HG02678 (cell line): ENCODE results near the gene ZNF548.
A peak's percentile ranks its signal among the peaks of the same experiment; 100 is the strongest.
"Not testable (repeated sequence)": the region's sequence is repeated elsewhere in the genome, so short reads cannot be mapped to it uniquely, and the experiment has no call there.

Source experiments
- ATAC-seq: cut with Tn5 transposase; IDR thresholded peaks from one replicate; pipeline ENCODE4 v1.9.1; 2021; ENCODE audit warnings: mild to moderate bottlenecking, moderate library complexity; ENCODE audit not compliant: unreplicated experiment

The ZNF548 gene

GRCh38 chr19:57389730-57390598 is at the start of gene ZNF548:
Gene ZNF548 (plus strand): TSS chr19:57389854. CDS start chr19:57390100, 246 bp downstream.
- peak; percentile 98 for ATAC-seq

GRCh38 chr19:57342582-57342981 is 47.1 kb upstream of the ZNF548 start:
- no peak for ATAC-seq

GRCh38 chr19:57348136-57348535 is 41.5 kb upstream of the ZNF548 start:
- no peak for ATAC-seq

DNA sequence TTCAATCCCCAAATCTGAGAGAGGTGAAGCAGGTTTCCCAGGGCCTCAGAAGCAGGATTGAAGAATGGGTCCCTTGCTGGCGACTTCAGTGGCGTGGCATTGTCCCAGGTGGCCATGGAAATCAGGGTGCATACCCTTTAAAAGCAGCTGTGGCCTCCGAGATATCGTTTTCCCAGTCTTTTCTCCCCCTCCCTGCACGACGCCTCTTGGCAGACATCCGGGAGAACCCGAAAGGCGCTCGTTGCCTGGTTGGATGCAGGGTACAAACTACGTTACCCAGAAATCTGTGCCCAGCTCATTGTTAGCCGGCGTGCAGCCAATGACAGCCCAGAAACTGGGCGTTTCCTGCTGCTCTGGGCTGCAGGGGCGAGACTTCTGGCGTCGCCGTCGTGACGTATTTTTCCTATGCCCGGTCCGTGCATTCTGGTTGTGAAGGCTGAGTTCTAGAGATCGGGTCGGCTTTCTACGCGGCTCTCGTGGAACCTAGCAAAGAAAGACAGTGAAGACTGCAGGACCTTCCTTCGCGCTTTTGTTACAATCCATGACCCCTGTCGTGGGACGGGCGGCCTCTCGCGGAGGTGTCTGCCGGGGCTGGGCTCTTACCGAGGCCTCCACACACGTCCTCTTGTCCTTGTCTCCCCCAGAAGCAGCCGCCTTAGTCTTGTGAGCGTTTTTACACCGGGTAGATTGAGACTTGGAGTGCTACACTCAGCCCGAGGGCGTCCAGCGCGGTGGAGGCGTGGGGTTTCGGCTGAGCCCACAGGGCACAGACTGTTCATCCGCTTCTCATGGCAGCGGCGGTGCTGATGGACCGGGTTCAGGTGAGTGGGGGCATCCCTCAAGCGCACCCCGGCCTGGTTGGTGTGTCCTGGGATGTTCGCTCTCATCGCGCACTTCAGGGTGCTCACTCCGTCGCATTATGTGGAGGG is 38.5 kb upstream of the ZNF548 start, which contains the start of gene ZNF304:
Gene ZNF304, plus strand, starts transcription at position 395 of the 929 bp plus-strand sequence. Its CDS starts 394 bp downstream, at position 789.
- ATAC-seq = peak; percentile 98

DNA sequence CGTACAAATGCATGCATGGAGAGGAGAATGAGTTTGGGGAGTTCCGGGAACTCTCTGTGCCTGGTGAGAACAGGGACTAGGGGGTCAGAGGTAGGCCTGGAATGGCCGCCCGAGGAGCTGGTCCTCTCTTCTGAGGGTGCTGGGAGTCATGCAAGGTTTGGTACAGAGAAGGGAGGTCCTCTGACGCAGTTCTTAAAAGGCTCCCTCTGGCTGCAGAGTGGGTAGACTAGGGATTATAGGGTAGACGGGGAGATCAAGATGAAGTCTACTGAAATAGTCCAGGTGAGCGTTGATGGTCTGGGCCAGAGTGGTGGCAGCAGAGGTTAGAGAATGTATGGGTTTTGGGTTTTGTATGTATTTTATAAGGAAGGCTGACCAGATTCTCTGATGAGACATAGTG is 37.8 kb upstream of the ZNF548 start:
- no peak for ATAC-seq

GRCh38 chr19:57355916-57356315 is 33.7 kb upstream of the ZNF548 start:
- ATAC-seq = no peak

- ATAC-seq = no peak
These were observed 32.2 kb upstream of the ZNF548 start for GRCh38 chr19:57357406-57357805.

DNA sequence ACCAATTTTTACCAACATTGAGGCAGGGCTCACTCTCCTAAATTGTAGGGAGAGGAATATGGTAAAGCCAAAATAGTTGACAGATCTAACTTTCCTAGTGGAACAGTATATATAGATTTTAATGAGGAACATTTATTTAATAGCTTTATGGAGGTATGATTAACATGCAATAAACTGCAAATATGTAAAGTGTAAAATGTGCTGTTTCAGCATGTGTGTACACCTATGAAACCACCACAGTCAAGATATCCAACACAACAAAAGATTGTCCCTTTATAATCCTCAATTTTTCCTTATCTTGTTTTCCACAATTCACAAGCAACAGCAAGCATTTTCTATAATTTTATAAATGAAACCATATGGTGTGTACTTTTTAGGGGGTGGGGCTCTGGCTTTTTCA is 30.4 kb upstream of the ZNF548 start:
- no peak for ATAC-seq

DNA sequence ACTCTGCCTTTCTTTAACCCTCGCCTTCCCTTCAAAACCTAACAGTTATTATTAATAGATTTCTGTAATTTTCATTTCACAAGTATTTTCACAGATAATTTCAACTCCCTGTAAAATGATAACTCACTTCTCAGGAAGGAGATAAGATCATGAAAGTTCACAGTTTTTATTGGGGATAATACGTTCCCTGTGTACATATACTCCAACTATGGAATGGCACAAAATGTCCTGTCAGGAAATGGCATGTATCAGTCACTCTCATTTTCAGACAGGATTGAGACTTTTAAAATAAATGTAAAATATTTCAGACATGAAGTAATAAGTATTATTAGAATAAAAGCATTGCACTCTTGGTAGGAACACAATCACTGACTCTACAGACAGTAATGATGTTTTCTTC is 27.2 kb upstream of the ZNF548 start:
- ATAC-seq = no peak

DNA sequence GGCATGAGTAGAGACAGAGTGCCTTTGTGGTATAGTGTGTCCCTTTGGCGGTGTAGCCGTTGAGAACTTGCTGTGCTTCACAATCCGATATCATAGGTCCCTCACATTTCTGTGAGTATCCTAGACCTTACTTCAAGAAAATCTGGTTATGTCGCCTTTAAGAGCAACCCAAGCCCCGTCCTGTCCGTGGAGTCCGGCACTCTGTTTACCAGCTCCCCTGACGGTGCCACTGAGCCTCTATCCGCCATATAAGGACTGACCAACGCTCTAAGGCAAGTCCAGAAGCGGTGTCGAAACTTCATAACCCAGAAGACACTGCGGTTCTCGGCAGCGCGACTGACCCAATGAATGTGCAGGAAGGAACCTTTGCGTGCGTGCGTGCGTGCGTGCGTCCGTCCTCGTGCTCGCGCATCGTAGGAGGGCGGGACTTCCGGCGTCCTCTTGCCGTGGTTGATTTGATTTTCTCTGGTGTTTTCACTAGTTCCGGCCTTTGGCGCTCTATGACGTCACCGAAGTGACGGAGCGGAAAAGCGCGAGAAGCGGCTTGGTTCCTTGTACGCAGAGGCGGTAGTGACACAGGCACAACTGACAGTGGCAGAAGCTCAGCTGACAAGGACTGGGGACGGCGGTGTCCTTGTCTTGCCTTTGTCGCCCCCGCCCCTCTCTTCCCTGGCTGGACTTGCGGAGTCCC is 26.5 kb upstream of the ZNF548 start, which contains the start of the genes TRAPPC2B and ZNF547:
Gene TRAPPC2B, plus strand, starts transcription at position 555 of the 691 bp plus-strand sequence. CDS start 1,283 bp downstream, outside the sequence.
Gene ZNF547, plus strand, starts transcription at position 555 of the 691 bp plus-strand sequence. CDS start 5,005 bp downstream, outside the sequence.
- ATAC-seq = peak; percentile 96

DNA sequence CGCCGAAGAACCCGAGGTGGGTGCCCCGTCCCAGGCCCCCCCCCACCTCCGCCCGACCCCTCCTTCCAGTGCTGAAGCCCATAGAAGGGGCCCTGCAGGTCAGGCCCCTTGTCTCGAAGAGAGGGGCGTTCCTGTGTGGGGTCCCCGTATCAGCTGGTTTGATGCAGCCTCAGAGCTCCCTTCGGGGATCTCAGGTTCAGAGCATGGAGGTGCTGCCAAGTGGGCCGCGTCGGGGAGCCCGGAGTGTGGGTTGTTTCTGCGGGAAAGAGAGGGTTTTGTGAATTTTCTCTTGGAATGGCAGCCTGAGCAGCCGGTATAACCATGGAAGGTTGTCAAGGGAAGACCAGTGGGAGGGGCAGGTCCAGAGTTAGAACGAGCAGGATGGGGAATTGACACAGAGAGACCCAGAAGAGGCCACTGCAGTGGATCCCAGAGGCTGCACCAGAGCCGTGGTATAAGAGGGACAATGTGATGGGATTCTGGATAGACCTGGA is 25.9 kb upstream of the ZNF548 start:
- no peak for ATAC-seq

DNA sequence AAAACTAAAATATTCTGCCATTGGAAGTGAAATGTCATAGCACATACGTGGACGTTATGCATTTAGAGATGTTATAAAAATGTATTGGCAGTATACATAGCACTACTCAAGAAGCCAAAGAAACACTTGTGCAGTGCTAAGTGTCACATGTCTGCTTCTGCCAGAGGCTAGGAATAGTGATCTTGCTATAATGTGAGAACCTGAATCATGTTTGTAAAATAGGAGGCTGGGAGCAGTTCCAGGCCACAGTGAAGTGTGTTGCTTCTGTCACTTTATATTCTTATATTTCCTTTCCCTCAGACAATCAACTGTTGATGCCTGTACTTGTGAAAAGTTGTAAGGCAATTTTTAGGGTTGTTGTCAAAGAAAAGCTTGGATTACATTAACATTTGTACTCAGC is 22.9 kb upstream of the ZNF548 start:
- ATAC-seq = no peak

- no peak for ATAC-seq
These were observed 15.5 kb upstream of the ZNF548 start for GRCh38 chr19:57374179-57374578.

DNA sequence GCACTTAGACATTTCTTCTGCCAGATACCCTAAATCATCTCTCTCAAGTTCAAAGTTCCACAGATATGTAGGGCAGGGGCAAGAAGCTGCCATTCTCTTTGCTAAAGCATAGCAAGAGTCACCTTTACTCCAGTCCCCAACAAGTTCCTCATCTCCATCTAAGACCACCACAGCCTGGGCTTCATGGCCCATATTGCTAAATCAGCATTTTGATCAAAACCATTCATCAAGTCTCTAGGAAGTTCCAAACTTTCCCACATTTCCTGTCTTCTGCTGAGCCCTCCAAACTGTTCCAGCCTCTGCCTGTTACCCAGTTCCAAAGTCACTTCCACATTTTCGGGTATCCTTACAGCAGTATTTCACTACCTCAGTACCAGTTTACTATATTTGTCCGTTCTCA is 15.0 kb upstream of the ZNF548 start:
- not testable (repeated sequence) for ATAC-seq

DNA sequence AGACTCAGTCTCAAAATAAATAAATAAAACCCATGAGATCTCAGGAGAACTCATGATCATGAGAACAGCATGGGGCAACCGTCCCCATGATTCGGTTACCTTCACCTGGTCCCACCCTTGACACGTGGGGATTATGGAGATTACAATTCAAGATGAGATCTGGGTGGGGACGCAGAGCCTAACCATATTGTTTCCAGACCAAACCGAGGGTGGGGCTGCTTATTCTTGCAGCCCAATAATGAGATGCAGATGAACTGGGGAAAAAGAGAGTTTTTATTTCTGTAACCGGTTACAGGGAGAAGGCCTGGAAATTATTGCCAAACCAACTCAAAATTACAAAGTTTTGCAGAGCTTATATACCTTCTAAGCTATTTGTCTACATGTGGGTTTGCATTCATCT is 13.5 kb upstream of the ZNF548 start:
- no peak for ATAC-seq

GRCh38 chr19:57377498-57378146 is 12.0 kb upstream of the ZNF548 start:
- no peak for ATAC-seq

- ATAC-seq = no peak
These were observed 8.7 kb upstream of the ZNF548 start for GRCh38 chr19:57380923-57381322.

- no peak for ATAC-seq
These were observed 6.7 kb upstream of the ZNF548 start for GRCh38 chr19:57382806-57383488.

DNA sequence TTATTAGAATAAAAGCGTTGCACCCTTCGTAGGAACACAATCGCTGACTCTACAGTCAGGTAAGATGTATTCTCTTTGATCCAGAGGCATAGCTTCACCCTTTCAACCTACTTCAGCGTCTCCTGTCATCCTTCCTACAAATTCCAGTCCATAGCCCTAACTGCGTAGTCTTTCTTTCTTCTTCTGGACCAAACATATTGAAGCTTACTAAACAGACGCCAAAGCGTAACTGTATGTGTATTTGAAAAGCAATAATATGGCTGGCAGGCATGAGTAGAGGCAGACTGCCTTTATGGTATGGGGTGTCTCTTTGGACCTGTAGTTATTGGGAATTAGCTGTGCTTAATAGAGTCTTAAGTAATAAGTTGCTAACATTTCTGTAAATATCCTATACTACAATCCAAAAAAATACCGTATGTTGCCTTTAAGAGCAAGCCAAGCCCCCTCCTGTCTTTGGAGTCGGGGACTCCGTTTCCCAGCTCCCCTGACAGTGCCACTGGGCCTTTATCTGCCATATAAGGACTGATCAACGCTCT is 392 bp upstream of the ZNF548 start:
- no peak for ATAC-seq
